ENCODE results near the gene PHF2. TPM values are rescaled to one million over a fixed set of nuclear protein-coding genes. Genes with fewer than 3 reads are reported as not detected.
A peak's percentile ranks its signal among the peaks of the same experiment; 100 is the strongest.

PHF2 gene
- total RNA-seq, 4 donors from 2014 or later: 23.3 to 33.1 (median 28.6) TPM

DNA sequence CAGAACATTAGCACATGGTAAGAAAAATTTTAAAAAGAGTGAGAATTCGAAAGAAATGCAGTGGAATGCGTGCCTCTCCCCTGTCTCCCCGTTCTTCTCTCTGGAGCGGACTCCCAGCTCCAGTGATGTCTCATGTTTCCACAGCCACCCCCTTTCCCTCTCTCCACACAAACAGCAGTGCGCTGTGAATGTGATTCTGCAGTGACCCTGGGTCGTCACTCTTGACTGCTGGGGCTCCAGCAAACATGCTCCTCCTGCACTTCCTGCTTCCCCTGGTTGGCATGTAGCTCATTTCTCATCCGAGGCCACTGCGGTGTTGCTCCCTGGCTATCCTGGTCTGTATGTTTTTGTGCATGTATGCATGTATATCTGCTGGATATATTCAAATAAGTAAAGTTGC is 13.3 kb downstream of the PHF2 start:
- TF ChIP-seq POLR2A (IDR thresholded peaks at IDR 0.05): no peak
- TF ChIP-seq, protein P1, sequence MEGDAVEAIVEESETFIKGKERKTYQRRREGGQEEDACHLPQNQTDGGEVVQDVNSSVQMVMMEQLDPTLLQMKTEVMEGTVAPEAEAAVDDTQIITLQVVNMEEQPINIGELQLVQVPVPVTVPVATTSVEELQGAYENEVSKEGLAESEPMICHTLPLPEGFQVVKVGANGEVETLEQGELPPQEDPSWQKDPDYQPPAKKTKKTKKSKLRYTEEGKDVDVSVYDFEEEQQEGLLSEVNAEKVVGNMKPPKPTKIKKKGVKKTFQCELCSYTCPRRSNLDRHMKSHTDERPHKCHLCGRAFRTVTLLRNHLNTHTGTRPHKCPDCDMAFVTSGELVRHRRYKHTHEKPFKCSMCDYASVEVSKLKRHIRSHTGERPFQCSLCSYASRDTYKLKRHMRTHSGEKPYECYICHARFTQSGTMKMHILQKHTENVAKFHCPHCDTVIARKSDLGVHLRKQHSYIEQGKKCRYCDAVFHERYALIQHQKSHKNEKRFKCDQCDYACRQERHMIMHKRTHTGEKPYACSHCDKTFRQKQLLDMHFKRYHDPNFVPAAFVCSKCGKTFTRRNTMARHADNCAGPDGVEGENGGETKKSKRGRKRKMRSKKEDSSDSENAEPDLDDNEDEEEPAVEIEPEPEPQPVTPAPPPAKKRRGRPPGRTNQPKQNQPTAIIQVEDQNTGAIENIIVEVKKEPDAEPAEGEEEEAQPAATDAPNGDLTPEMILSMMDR (IDR thresholded peaks at IDR 0.05): no peak
- DNase-seq (ENCODE audit: low spot score in 2 of 2): peak in 1 of 2 donors; percentile 73
- 46 to 51% methylated on average over 8 of the region's 8 CpGs for WGBS, 2 donors
- no peak overlapping the region for H3K4me3 ChIP-seq (ENCODE audit: low read depth, poor library complexity, severe bottlenecking)
- intact Hi-C loops (cut with DNase I; ENCODE audit: low total_unique reads): no loop called here

DNA sequence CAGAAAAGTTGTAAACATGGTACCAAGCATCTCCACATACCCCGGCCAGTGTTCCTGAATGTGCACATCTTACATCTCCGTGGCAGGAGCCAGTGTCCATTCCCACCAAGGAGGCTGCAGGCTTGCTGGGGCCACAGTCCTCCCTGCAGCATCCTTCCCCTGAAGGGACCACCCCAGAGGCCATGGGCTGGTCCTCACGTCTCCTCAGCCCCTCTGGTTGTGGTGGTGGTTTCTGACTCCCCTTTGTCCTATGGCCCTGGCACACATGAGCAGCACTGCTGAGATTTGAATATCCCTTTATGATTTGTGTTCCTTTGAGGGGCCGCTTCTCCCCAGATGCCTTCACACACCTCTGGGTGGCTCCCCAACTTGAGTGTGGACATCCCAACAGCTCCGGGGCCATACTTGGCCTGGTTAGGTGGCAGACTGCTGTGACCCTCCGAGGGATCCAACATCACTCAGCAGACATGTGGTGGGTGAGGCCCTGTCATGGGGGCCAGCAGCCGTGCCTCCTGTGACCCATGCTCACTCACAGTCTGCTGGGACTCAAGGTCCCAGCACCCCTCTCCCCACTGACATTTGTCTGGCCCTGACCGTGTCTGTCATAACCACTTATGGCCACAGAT is 14.3 kb downstream of the PHF2 start:
- DNase-seq (ENCODE audit: low spot score in 2 of 2): peak in 1 of 2 donors; percentile 64
- H3K4me3 ChIP-seq (ENCODE audit: low read depth, poor library complexity, severe bottlenecking): no peak overlapping the region
- intact Hi-C loops (cut with DNase I; ENCODE audit: low total_unique reads): no loop called here
- WGBS, 2 donors: 69 to 85% methylated on average over 8 of the region's 8 CpGs
- TF ChIP-seq, protein P1 (IDR thresholded peaks at IDR 0.05): no peak
- TF ChIP-seq POLR2A (IDR thresholded peaks at IDR 0.05): no peak

DNA sequence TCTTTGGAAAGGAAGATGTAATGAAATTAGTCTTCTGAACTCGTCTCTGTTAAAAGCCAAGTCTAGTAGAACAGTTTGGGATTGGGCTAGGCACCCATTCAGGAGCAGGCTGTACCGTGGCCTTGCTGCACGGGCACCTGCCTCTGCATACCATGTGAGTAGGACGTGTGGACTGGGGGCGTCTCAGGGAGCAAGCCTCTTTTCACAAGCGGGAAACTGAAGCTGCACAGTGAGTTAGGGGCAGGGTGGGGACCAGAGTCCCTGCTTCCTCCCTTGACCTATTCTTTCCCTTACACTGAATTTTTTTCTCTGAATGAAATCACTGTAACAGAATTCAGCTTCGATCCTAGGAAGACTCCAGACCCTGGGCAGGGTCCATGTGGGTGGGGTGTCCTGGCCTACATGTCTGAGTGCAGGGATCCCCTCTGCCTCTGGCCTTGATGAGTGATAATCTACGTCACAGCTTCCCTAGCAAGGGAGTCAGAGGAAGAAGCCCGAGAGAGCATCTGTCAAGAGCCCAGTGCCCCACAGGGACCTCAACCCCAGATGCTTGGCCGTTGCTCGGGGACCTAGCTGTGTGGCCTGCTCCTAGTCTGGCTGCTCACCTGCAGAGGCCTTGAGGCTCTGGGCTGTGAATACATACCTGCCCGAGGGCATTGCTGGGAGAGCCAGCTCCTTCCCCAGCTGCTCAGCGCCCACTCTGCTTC is 15.1 kb downstream of the PHF2 start:
- intact Hi-C loops (cut with DNase I; ENCODE audit: low total_unique reads): no loop called here
- TF ChIP-seq POLR2A (IDR thresholded peaks at IDR 0.05): no peak
- TF ChIP-seq, protein P1 (IDR thresholded peaks at IDR 0.05): no peak
- H3K4me3 ChIP-seq (ENCODE audit: low read depth, poor library complexity, severe bottlenecking): no peak overlapping the region
- WGBS, 2 donors: 53 to 55% methylated on average over 12 to 13 of the region's 13 CpGs
- DNase-seq (ENCODE audit: low spot score in 2 of 2): peak in 1 of 2 donors; percentile 73

DNA sequence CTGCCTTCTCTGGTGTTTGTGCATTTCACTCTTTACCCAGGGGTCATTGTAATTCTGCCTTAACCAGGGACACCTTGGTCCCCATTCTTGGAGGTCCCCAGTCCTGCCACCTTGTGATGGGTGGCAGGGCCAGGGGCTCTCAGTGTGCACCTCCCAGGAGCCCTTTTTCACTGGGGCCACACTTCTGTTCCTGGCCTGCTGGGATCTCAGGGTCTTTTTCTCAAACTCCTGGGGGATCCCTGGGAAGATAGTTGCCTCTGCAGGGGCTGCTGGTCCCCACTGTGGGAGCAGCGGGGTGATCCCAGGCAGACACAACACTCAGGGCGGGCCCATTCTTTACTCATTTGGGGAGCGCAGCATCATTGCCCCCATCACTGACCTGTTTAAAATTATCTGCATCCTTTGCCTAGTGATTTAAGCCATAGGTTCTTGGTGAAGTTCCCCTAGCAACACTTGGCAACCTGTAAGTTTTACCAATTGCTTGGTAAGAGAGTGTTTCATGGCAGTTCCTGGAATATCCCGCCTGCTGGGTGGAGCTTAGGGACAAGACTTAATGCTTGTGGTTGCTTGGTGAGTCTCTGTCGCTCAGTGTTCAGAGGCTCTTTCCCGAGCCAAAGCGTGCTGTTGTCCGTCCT is 15.7 kb downstream of the PHF2 start:
- peak in 1 of 2 donors; percentile 76 for DNase-seq (ENCODE audit: low spot score in 2 of 2)
- H3K4me3 ChIP-seq (ENCODE audit: low read depth, poor library complexity, severe bottlenecking): no peak overlapping the region
- 80 to 81% methylated on average over 8 of the region's 8 CpGs for WGBS, 2 donors
- intact Hi-C loops (cut with DNase I; ENCODE audit: low total_unique reads): no loop called here
- no peak for TF ChIP-seq POLR2A (IDR thresholded peaks at IDR 0.05)
- TF ChIP-seq, protein P1 (IDR thresholded peaks at IDR 0.05): no peak

DNA sequence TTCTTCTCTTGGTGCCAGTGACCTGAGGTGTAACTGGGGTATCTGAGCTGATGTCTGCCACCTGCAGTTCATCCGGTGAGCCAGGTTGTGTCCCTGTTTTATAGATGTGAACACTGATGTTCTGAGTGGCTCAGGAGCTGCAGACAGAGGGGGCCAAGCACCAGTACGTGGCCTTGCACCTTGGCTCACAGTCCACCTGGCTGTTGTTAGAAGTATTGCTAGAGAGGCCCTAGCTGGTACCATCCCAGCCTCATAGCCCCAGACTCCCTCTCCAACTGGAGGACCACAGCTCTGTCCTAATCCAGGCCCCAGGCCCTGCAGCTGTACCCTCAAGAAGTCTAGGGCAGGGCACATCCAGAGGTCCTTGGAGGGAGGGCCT is 16.2 kb downstream of the PHF2 start:
- WGBS, 2 donors: 57 to 89% methylated on average over 2 of the region's 2 CpGs
- no peak for TF ChIP-seq POLR2A (IDR thresholded peaks at IDR 0.05)
- TF ChIP-seq, protein P1 (IDR thresholded peaks at IDR 0.05): no peak
- H3K4me3 ChIP-seq (ENCODE audit: low read depth, poor library complexity, severe bottlenecking): no peak overlapping the region
- intact Hi-C loops (cut with DNase I; ENCODE audit: low total_unique reads): no loop called here
- peak in 1 of 2 donors; percentile 72 for DNase-seq (ENCODE audit: low spot score in 2 of 2)
